ENCODE results near the gene CCDC63.

GRCh38 chr12:110819646-110820045 lies 27.1 kb upstream of the CCDC63 start:
- TF ChIP-seq CTCF (IDR thresholded peaks at IDR 0.05): no peak
- no peak for TF ChIP-seq POLR2A (IDR thresholded peaks at IDR 0.05)
- no peak for TF ChIP-seq POLR2AphosphoS5 (IDR thresholded peaks at IDR 0.05)

Measured in gastroesophageal sphincter (tissue), 3 donors.